IMR-90 (cell line): ENCODE data around the gene MRPS24.

Source experiments
- MXI1 ChIP-seq: IDR thresholded peaks from 2 replicates; pipeline ENCODE4 v1.6.1; 2012; ENCODE audit warnings: low read depth, mild to moderate bottlenecking, low read length, moderate library complexity, borderline replicate concordance
- POLR2A ChIP-seq: IDR thresholded peaks from 2 replicates; pipeline ENCODE4 v1.6.1; 2012; ENCODE audit warnings: mild to moderate bottlenecking, low read depth, low read length
- RCOR1 ChIP-seq: IDR thresholded peaks from 2 replicates; pipeline ENCODE4 v1.6.1; 2012; ENCODE audit warnings: mild to moderate bottlenecking, low read length, improper control_type of control experiment; ENCODE audit not compliant: insufficient replicate concordance
- TF ChIP-seq, protein P1 (sequence below): conservative IDR thresholded peaks from 2 replicates; pipeline ENCODE4 v1.5.1; 2012; ENCODE audit warnings: mild to moderate bottlenecking, low read depth, low read length, improper control_type of control experiment

DNA sequence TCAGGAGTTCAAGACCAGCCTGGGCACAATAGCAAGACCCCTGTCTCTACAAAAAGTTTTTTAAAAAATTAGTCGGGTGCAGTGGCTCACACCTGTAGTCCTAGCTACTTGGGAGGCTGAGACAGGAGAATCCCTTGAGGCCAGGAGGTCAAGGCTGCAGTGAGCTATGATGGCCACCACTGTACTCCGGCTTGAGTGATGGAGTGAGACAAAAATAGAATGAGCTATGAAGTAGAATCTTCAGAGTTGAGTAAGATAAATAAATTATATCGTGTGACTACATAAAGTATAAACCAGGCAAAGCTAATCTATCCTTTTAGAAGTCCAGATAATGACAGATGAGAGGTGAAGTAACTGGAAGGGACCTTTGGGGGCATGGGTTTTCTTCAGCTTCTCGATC is 15.3 kb upstream of the MRPS24 start:
- TF ChIP-seq, protein P1, sequence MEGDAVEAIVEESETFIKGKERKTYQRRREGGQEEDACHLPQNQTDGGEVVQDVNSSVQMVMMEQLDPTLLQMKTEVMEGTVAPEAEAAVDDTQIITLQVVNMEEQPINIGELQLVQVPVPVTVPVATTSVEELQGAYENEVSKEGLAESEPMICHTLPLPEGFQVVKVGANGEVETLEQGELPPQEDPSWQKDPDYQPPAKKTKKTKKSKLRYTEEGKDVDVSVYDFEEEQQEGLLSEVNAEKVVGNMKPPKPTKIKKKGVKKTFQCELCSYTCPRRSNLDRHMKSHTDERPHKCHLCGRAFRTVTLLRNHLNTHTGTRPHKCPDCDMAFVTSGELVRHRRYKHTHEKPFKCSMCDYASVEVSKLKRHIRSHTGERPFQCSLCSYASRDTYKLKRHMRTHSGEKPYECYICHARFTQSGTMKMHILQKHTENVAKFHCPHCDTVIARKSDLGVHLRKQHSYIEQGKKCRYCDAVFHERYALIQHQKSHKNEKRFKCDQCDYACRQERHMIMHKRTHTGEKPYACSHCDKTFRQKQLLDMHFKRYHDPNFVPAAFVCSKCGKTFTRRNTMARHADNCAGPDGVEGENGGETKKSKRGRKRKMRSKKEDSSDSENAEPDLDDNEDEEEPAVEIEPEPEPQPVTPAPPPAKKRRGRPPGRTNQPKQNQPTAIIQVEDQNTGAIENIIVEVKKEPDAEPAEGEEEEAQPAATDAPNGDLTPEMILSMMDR: no peak
- TF ChIP-seq RCOR1: no peak
- TF ChIP-seq POLR2A: no peak
- TF ChIP-seq MXI1: no peak
